ENCODE results near the gene ETV1.
A peak's percentile ranks its signal among the peaks of the same experiment; 100 is the strongest.

ETV1 gene

DNA sequence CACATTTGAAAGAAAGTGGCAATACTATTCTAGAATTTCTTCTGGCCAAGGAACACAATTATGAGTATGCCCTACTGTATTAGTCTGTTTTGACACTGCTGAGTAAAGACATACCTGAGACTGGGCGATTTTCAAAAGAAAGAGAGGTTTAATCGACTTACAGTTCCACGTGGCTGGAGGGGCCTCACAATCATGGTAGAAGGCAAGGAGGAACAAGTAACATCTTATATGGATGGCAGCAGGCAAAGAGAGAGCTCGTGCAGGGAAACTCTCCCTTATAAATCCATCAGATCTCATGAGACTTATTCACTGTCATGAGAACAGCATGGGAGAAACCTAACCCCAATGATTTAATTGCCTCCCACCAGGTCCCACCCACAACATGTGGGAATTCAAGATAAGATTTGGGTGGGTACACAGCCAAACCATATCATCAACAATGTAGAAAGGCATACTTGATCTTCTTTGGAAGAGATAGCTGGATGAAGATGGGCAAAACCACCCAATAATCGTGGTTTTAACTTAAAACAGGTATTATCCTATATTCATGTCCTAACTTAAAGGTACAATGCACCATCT, 113.9 kb downstream of the ETV1 start:
- no peak for DNase-seq

DNA sequence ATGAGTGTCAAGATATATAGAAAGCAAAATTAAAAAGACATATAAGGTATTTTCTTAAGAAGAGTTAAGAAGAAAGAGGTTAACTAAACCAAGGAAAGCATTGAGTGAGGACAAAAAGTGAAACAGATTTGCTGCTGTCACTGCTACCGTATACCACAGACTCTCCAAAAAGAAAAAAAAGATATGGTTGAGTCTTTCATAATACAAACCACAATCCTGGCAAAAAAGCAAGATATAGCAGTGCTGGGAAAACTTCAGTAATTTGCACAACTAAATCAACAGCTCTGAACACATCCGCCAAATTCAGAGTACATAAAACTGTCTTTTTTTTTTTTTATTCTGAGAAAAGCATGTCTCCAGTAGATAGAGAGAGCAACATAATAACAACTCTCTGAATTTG, 114.7 kb downstream of the ETV1 start:
- DNase-seq = no peak

DNA sequence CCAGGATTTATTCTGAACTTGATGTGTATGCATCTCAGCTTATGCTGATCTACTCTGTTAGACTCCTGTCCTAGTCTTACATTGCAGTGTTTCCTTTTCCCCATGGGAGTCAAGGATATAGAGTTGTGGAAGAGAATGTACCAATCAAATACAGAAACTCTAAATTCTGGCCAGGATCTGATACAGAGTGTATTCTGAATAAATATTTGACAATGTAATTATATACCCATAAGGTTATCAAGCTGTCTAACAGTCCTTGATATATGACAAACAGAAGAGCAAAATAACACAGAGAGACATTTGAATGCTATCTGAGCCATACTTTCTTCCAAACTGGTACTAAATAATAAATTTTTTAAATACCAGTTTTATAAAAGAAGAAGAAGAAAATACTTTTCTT, 116.8 kb downstream of the ETV1 start:
- DNase-seq = no peak

DNA sequence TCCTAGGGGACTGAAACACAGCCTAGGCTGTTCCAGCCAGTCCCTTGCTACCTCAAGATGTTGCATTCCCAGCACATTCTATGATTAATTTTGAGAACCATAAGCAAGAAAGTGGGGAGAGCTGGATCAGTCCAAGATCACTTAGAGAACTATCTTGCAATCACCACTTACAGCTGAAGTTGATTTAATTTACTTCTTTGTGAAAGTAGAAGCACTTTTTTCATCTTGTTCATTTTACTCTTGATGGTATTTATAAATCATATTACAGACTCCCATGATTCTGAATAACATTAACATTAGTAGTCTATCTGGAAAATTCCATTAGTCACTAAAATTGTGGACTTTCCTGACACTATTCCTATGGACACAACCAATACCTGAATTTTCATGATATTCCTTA, 118.5 kb downstream of the ETV1 start:
- DNase-seq = no peak

DNA sequence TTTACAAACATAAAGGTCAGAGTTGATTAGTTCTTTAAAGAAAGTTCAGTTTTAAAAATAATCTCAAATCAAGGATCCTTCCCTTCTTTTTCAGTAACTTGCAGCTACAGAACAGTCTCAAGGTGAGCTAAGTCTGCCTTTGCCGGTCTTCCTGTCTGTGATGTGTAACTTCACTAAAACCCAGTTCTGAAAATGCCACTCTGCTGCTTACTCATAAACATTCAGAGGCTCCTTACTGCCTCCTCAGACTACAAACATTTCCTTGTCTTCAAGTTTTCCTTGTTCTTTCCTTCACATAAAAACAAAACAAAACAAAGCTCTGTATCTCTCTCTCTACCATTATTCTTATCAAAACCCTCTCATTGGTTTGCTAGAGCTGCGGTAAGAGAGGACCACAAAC, 128.7 kb downstream of the ETV1 start:
- no peak for DNase-seq

DNA sequence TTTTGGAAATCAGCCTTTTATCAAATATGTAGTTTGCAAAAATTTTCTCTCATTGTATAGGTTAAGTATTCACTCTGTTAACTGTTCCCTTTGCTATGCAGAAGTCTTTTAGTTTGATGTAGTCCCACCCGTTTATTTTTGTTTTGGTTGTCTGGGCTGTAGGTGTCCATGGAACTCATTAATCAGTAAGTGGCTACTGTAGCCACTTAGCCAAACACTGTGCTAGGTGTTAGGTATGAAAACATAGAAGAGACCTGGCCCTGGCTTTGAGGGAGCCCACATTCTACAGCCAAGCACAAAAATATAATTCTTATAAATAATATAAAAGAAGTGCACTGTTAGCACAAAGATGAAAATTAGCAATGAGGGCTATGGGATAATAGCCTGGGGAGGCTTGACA, 133.5 kb downstream of the ETV1 start:
- no peak for DNase-seq

DNA sequence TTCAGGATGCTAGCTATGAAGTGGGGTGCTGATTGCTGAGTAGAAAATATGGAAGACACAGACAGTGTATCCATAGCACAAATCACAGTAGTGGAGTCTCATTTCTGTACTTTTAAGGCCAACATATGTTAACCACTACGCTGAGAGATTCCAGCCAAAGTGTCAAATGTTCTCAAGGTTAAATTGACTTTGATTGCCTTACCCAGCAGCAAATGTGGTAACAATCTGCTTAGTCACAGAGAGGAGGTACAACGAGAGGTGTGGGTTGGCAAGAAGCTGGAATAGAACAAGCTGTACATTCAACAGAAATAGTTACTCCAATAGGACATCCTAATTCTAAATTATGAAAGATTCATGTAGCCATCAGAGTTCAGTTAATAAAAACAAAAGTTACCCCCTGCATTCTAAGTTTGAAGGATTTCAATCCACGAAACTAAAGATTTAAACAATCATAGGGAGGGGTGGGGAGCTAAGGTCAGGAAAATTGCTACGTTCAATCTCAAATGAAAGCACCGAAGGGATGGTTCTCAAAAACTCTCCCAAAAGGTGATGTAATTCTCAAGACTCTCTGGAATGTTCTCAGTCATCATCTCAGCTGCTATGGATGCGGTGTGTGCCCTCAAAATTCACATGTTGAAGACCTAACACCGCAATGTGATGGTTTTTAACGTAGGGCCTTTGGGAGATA, 137.0 kb downstream of the ETV1 start:
- no peak for DNase-seq

DNA sequence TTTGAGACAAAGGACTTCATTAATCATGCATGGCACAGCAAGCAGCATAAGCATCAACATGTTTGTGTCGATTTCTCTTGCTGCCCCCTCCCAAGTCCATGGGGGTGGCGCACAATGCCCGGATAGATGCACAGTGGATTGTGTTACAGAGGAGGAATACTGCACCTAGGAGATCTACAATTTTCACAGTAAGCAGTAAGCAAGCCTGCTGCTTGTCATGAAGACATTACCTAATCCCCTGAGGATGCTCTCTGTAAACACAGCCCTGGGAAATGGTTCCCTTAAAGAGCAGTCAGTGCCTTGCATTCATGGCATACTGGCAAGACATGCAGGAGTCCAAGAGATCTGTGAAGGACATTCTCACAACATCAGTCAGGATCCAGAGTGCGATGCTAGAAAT, 137.7 kb downstream of the ETV1 start:
- no peak for DNase-seq

DNA sequence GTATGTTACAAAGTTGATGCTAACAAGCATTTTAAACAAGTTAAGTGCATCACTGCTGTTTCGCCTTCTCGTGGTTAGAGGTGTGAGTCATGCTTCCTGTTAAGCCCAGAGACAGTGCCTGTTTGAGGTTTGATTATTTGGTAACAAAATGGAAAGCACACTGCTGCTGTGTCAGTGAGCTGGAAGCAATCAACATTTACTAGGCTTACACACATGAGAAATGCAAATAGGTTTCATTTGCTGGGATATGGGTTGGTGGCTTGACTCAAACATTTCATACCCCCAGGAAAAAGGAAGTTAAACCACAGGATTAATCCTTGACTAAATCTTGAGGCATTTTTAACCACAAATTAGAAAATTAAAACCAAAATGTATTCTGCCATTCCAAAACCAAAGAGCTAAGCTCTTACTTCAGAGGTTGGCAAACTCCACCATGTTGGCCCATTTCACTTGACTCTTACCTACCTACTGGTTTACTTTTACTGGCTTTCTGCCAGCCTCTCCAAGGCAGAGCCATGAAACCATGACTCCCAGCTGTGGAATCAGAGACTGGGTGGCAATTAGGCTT, 139.2 kb downstream of the ETV1 start:
- peak; percentile 49 for DNase-seq

DNA sequence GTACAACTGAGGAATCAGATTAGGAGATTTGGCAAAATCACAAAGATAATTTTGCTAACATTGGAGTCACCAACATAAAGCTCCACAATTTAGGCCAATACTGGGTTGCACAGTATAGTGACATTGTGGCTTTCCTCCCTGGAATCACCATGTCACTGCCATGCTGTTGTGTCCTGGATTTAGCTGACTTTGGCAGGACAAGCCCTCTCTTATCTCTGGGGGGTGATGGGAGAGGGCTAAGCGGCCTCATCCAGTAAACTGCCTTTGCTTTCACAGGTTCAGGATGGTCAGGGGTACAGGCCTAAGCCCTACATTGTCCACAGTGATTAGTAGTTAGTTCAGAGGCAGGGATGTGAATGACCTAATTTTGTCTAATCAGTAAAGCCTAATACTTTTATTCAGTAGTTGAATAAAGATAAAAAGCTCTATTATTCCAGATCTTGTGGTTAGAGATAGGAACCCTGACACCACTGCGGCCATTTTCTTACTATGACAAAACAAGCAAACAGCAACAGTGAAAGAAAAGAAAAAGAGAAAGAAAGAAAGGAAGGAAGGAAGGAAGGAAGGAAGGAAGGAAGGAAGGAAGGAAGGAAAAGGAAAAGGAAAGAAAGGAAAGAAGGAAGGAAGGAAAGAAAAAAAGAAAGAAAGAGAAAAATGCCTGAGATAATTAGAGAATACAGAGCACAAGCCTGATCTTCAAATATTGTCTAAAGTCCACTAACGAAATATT, 140.1 kb downstream of the ETV1 start:
- DNase-seq = no peak

DNA sequence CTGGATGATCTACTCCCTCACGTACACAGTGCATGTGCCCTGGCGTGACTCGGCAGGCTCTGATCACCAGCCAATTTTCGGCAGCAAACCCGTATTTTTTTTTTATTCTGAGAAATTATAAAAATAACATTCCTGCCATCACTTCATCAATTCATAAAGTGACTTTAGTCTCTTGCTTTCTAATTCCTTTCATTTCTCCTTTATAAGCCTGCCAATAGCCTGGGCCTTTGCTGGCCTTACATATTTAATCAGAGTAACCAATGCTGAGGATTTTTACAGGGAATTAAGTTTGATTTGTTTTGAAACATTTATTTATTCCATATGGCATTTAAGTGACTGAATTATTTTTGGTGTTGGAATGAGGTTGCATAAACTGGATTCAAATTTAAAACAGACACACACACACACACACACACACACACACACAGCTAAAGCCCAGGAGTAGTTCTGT, 140.8 kb downstream of the ETV1 start:
- DNase-seq = no peak

DNA sequence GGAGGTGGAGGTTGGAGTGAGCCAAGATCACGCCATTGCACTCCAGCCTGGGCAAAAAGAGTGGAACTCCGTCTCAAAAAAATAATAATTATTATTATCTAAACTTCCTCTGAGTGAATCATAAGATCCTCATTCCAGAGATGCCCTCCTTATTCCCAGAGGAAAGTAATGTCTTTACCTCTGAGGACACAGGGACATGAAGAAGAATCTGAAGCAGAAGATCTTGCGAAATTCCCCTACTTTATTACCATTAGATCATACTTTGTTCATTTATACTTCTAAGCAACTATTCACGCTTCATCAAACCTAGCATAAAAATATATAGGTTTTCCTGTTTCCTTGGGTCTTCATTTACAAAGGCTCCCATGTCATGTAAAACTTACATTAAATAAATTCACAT, 143.1 kb downstream of the ETV1 start:
- no peak for DNase-seq

DNA sequence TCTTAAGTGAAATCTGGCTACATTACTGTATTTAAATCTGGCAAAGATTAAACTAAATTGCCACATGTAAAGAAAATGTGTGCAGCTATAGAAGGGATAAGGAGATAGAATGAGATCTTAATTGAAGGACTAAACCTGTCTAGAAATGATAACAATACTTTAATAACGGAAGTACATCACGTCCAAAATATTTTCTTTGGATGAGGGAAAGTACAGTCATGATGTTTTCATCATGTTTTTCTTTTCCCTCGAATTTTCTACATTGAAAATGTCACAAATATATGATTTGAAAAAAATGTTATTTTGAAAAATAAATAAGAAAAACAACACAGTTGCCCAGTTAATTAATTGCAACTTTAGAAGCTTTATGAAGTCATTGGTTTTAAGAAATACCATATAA, 143.9 kb downstream of the ETV1 start:
- no peak for DNase-seq

DNA sequence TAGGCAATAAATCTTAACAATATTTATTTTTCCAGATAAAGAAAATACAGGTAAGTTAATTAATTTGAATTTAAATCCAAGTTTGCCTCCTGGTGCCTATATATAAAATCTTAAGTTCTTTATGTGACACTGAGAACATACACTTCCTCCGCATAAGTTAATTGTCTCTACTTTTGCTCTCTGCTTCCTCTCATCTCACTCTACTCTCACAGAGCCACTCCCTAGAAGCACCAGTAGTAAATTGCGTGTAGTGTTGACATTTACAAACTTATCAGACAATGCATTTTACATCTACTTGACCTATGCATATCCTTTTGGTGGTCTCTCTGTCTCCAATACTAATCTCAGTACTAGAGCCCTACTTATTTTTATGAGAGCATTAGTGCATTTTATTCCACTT, 144.5 kb downstream of the ETV1 start:
- no peak for DNase-seq

DNA sequence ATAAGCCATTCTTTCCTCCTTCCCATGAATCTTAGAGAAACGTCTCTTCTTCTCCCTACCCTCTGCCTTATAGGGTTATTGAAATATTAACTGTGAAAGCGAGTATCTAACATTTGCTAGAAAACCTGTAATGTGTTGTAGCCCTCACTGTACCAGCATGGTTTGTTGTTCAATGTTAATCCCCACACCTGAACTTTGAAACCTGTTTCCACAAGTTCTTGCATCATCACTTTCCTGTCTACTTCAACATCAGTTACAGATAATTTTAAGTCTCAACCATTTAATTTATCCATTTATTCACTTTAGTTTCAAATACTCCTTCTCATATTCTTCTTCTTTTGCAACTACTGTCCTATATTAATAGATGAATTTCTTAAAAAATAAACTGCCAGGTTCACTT, 148.2 kb downstream of the ETV1 start:
- no peak for DNase-seq
